Measurements from ENCODE around the gene CHMP1A.

DNA sequence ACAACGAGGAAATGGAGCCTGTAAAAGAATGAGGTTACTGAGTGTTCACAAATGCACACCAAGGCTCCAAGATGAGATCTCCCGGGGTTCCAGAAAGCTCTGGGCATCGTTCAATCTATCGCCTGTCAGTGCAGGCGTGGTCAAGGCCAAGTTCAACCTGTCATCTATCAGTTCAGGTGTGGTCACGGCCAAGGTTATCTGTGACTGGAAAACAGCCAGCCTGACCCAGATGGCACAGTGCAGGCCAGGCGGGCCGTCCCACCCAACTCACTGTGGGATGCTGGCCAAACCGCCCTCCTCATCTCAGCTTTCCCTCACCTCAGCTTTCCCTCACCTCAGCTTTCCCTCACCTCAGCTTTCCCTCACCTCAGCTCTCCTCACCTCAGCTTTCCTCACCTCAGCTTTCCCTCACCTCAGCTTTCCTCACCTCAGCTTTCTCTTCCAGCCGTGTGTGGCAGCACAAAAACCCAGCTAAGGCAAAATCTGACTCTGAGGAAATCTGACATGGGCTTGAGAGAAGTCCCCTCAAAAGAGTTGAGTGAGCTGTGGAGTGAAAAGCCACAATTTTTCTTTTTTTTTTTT, 2.4 kb downstream of the CHMP1A start:
- TF ChIP-seq POLR2AphosphoS5 (IDR thresholded peaks at IDR 0.05; ENCODE audit: borderline replicate concordance, low read depth, low read length) (no peak), EZH2 (IDR thresholded peaks at IDR 0.05) (no peak)

All from SK-N-MC (cell line).